Measurements from ENCODE around the gene EDA. TPM values are rescaled to one million over a fixed set of nuclear protein-coding genes. Genes with fewer than 3 reads are reported as not detected.
A peak's percentile ranks its signal among the peaks of the same experiment; 100 is the strongest.
"Not testable (repeated sequence)": the region's sequence is repeated elsewhere in the genome, so short reads cannot be mapped to it uniquely, and the experiment has no call there.

EDA gene
- total RNA-seq, 1 experiment from 2014 or later: not detected

- Histone ChIP-seq H3K27me3 (no peaks in the 10 kb centered on the region), H3K9me3 (no peaks in the 10 kb centered on the region), H3K36me3 (no peaks in the 10 kb centered on the region), H3K4me3 (no peak overlapping the region)
- DNase-seq: no peak
Observed at GRCh38 chrX:69993494-69993893, 377.6 kb downstream of the EDA start.

GRCh38 chrX:69995362-69996112, 379.6 kb downstream of the EDA start:
- Histone ChIP-seq H3K4me3 (no peak overlapping the region), H3K27me3 (no peaks in the 10 kb centered on the region), H3K36me3 (no peaks in the 10 kb centered on the region), H3K9me3 (no peaks in the 10 kb centered on the region)
- DNase-seq: no peak

- no peak for DNase-seq
- Histone ChIP-seq H3K9me3 (no peaks in the 10 kb centered on the region), H3K27me3 (no peaks in the 10 kb centered on the region), H3K4me3 (no peak overlapping the region), H3K36me3 (no peaks in the 10 kb centered on the region)
Observed at GRCh38 chrX:69996113-69996468, 380.2 kb downstream of the EDA start.

GRCh38 chrX:69998299-69998698, 382.4 kb downstream of the EDA start:
- H3K27me3 ChIP-seq, H3K9me3 ChIP-seq, H3K36me3 ChIP-seq, DNase-seq, H3K4me3 ChIP-seq: not testable (repeated sequence)

GRCh38 chrX:70001269-70001668, 385.4 kb downstream of the EDA start:
- Histone ChIP-seq H3K36me3 (no peaks in the 10 kb centered on the region), H3K27me3 (no peaks in the 10 kb centered on the region), H3K9me3 (no peaks in the 10 kb centered on the region), H3K4me3 (no peak overlapping the region)
- no peak for DNase-seq

GRCh38 chrX:70001708-70002341, 385.9 kb downstream of the EDA start:
- H3K27me3 ChIP-seq: no peaks in the 10 kb centered on the region
- no peaks in the 10 kb centered on the region for H3K36me3 ChIP-seq
- no peak overlapping the region for H3K4me3 ChIP-seq
- no peaks in the 10 kb centered on the region for H3K9me3 ChIP-seq
- DNase-seq: no peak

- Histone ChIP-seq H3K9me3 (no peaks in the 10 kb centered on the region), H3K4me3 (no peak overlapping the region), H3K27me3 (no peaks in the 10 kb centered on the region), H3K36me3 (no peaks in the 10 kb centered on the region)
- DNase-seq: no peak
Observed at GRCh38 chrX:70007946-70008345, 392.0 kb downstream of the EDA start.

GRCh38 chrX:70009049-70009448, 393.1 kb downstream of the EDA start:
- H3K9me3 ChIP-seq: no peaks in the 10 kb centered on the region
- no peak overlapping the region for H3K4me3 ChIP-seq
- H3K36me3 ChIP-seq: no peaks in the 10 kb centered on the region
- DNase-seq: no peak
- H3K27me3 ChIP-seq: no peaks in the 10 kb centered on the region

- DNase-seq: no peak
- Histone ChIP-seq H3K9me3 (no peaks in the 10 kb centered on the region), H3K36me3 (no peaks in the 10 kb centered on the region), H3K4me3 (no peak overlapping the region), H3K27me3 (no peaks in the 10 kb centered on the region)
Observed at GRCh38 chrX:70009970-70010369, 394.1 kb downstream of the EDA start.

GRCh38 chrX:70012756-70013155, 396.8 kb downstream of the EDA start:
- Histone ChIP-seq H3K27me3 (no peaks in the 10 kb centered on the region), H3K9me3 (no peaks in the 10 kb centered on the region), H3K4me3 (no peak overlapping the region), H3K36me3 (no peaks in the 10 kb centered on the region)
- DNase-seq: no peak

GRCh38 chrX:70013466-70014381, 397.8 kb downstream of the EDA start:
- no peaks in the 10 kb centered on the region for H3K36me3 ChIP-seq
- DNase-seq: peak; percentile 37
- no peaks in the 10 kb centered on the region for H3K27me3 ChIP-seq
- H3K4me3 ChIP-seq: no peak overlapping the region
- H3K9me3 ChIP-seq: no peaks in the 10 kb centered on the region

- DNase-seq: no peak
- Histone ChIP-seq H3K27me3 (no peaks in the 10 kb centered on the region), H3K36me3 (no peaks in the 10 kb centered on the region), H3K4me3 (no peak overlapping the region), H3K9me3 (no peaks in the 10 kb centered on the region)
Observed at GRCh38 chrX:70016513-70016912, 400.6 kb downstream of the EDA start.

GRCh38 chrX:70022616-70023015, 406.7 kb downstream of the EDA start:
- Histone ChIP-seq H3K27me3 (no peaks in the 10 kb centered on the region), H3K36me3 (no peaks in the 10 kb centered on the region), H3K4me3 (no peak overlapping the region), H3K9me3 (no peaks in the 10 kb centered on the region)
- DNase-seq: no peak

- Histone ChIP-seq H3K36me3 (no peaks in the 10 kb centered on the region), H3K9me3 (no peaks in the 10 kb centered on the region), H3K27me3 (no peaks in the 10 kb centered on the region), H3K4me3 (no peak overlapping the region)
- no peak for DNase-seq
Observed at GRCh38 chrX:70025464-70025863, 409.6 kb downstream of the EDA start.

GRCh38 chrX:70026112-70026850, 410.4 kb downstream of the EDA start:
- Histone ChIP-seq H3K27me3 (no peaks in the 10 kb centered on the region), H3K36me3 (no peaks in the 10 kb centered on the region), H3K9me3 (no peaks in the 10 kb centered on the region), H3K4me3 (no peak overlapping the region)
- no peak for DNase-seq

GRCh38 chrX:70026851-70027200, 410.9 kb downstream of the EDA start:
- Histone ChIP-seq H3K36me3 (no peaks in the 10 kb centered on the region), H3K4me3 (no peak overlapping the region), H3K9me3 (no peaks in the 10 kb centered on the region), H3K27me3 (no peaks in the 10 kb centered on the region)
- DNase-seq: no peak

GRCh38 chrX:70029863-70030262, 413.9 kb downstream of the EDA start:
- Histone ChIP-seq H3K27me3 (no peaks in the 10 kb centered on the region), H3K4me3 (no peak overlapping the region), H3K36me3 (no peaks in the 10 kb centered on the region), H3K9me3 (no peaks in the 10 kb centered on the region)
- DNase-seq: no peak

Data from MG63 (cell line).